ENCODE data around the gene PCBP4. TPM values are rescaled to one million over a fixed set of nuclear protein-coding genes. Genes with fewer than 3 reads are reported as not detected.

Gene PCBP4
- total RNA-seq, 1 donor: 33.3 TPM

- TF ChIP-seq CTCF (IDR thresholded peaks at IDR 0.05; ENCODE audit: insufficient read depth, low read length): no peak
- DNase-seq (ENCODE audit: low read depth): no peak
- no peak overlapping the region for H3K4me3 ChIP-seq (ENCODE audit: low read depth, low read length)
Measured at GRCh38 chr3:51971350-51971749, 4.1 kb upstream of the PCBP4 start.

DNA sequence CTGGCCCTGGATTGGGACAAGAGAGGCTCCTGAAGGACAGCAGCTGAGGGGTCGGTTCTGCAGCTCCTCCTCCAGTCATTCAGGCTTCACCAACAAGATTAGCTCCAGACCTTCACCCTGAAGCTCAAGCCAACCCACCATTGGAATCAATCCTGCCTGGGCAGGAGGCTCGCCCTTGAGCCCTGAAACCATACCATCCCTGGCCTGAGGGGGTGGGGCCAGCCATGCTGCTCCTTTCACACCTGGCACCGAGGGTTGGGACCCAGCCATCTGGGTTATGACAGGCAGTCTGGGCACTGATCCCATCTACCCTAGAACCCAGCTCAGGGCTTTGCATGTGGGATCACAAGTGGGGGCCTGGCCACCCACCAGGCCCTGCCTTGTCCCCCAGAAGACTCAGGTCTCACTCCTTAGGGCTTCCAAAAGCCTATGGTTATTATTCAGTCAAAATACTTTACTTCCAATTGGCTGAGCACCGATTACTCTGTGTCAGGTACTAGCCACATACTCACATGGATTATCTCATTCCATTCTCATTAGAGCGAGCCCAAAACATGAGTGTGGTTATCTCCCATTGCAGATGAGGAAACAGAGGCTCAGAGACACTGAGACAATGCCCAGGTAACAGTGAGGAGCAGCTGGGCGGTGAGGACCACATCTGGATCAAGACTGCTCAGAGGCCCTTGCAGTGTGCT lies 3.5 kb upstream of the PCBP4 start:
- H3K4me3 ChIP-seq (ENCODE audit: low read depth, low read length): no peak overlapping the region
- DNase-seq (ENCODE audit: low read depth): no peak
- TF ChIP-seq CTCF (IDR thresholded peaks at IDR 0.05; ENCODE audit: insufficient read depth, low read length): no peak

GRCh38 chr3:51969841-51970240 lies 2.6 kb upstream of the PCBP4 start:
- no peak for DNase-seq (ENCODE audit: low read depth)
- TF ChIP-seq CTCF (IDR thresholded peaks at IDR 0.05; ENCODE audit: insufficient read depth, low read length): no peak
- H3K4me3 ChIP-seq (ENCODE audit: low read depth, low read length): no peak overlapping the region

- peak overlapping the region; percentile 73 for H3K4me3 ChIP-seq (ENCODE audit: low read depth, low read length)
- no peak for TF ChIP-seq CTCF (IDR thresholded peaks at IDR 0.05; ENCODE audit: insufficient read depth, low read length)
- DNase-seq (ENCODE audit: low read depth): no peak
Measured at GRCh38 chr3:51968883-51969678, 1.8 kb upstream of the PCBP4 start.

DNA sequence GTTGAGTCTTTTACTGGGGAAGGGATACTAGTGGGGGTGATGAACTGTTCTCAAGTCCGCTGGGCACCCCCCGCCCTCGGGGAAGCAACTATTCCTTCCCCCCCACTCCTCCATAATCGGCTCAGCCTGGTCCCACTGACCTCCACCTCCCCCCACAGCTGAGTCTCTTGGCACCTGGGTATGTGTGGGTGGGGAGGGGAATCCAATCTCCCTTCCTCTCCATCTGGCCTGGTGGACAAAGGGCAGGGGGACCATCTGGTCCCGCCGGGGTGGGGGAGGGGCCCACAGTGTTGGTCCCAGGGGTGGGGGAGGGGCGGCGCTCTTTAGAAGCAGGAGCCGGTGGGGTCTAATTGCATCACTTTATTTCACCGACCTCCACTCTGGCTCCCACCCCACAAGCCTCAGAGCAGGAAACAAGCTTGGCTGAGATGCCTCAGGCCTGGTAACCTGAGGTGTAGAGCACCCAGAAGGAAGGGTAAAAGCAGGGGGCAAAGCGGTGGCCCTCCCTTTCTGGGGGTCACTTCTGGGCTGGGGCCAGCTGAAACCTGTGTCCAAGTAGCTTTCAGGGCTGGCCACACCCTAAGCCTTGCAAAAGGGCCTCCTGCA lies 1.0 kb upstream of the PCBP4 start:
- DNase-seq (ENCODE audit: low read depth): no peak
- H3K4me3 ChIP-seq (ENCODE audit: low read depth, low read length): peak overlapping the region; percentile 73
- no peak for TF ChIP-seq CTCF (IDR thresholded peaks at IDR 0.05; ENCODE audit: insufficient read depth, low read length)

GRCh38 chr3:51966922-51967383 lies 301 bp downstream of the PCBP4 start:
- no peak for DNase-seq (ENCODE audit: low read depth)
- TF ChIP-seq CTCF (IDR thresholded peaks at IDR 0.05; ENCODE audit: insufficient read depth, low read length): no peak
- peak overlapping the region; percentile 83 for H3K4me3 ChIP-seq (ENCODE audit: low read depth, low read length)
